H9 (cell line): Measurements from ENCODE around the gene SHTN1. TPM values are rescaled to one million over a fixed set of nuclear protein-coding genes. Genes with fewer than 3 reads are reported as not detected.

Experiments used
- DNase-seq: peaks from one replicate; pipeline ENCODE4 v3.0.0-alpha.2; 2017
- H2AFZ ChIP-seq: one replicate; pipeline ENCODE4 v1.6.1; 2013; ENCODE audit warnings: mild to moderate bottlenecking, low read length, control low read depth, moderate library complexity
- H2AK5ac ChIP-seq: 2 replicates; pipeline ENCODE4 v1.6.1; 2013; ENCODE audit warnings: low read length, control low read depth, mixed read lengths; ENCODE audit not compliant: insufficient read length
- H2BK120ac ChIP-seq: one replicate; pipeline ENCODE4 v1.6.1; 2013; ENCODE audit warnings: low read depth, mild to moderate bottlenecking, low read length, control low read depth, inconsistent platforms; ENCODE audit not compliant: poor library complexity, severe bottlenecking
- H2BK12ac ChIP-seq: 2 replicates; pipeline ENCODE4 v1.6.1; 2013; ENCODE audit warnings: low read length, control low read depth, mixed read lengths, low read depth; ENCODE audit not compliant: insufficient read length
- H2BK15ac ChIP-seq: 2 replicates; pipeline ENCODE4 v1.6.1; 2013; ENCODE audit warnings: low read depth, low read length, control low read depth
- H2BK20ac ChIP-seq: one replicate; pipeline ENCODE4 v1.6.1; 2013; ENCODE audit warnings: low read depth, mild to moderate bottlenecking, low read length, control low read depth, inconsistent platforms; ENCODE audit not compliant: poor library complexity, severe bottlenecking
- H2BK5ac ChIP-seq: 2 replicates; pipeline ENCODE4 v1.6.1; 2013; ENCODE audit warnings: low read length, control low read depth, mixed read lengths; ENCODE audit not compliant: insufficient read length
- H3K14ac ChIP-seq: 2 replicates; pipeline ENCODE4 v1.6.1; 2013; ENCODE audit warnings: low read length, control low read depth; ENCODE audit not compliant: insufficient read depth
- H3K18ac ChIP-seq: 2 replicates; pipeline ENCODE4 v1.6.1; 2013; ENCODE audit warnings: low read depth, mild to moderate bottlenecking, mixed read lengths, low read length, control low read depth; ENCODE audit not compliant: insufficient read length
- H3K23ac ChIP-seq: 2 replicates; pipeline ENCODE4 v1.6.1; 2013; ENCODE audit warnings: low read length, control low read depth, mixed read lengths, low read depth; ENCODE audit not compliant: insufficient read length
- H3K23me2 ChIP-seq: 2 replicates; pipeline ENCODE4 v1.6.1; 2013; ENCODE audit warnings: low read depth, mild to moderate bottlenecking, mixed read lengths, low read length, control low read depth; ENCODE audit not compliant: insufficient read length, poor library complexity, severe bottlenecking
- H3K27ac ChIP-seq: 2 replicates; pipeline ENCODE4 v1.5.1; 2013; ENCODE audit warnings: low read length, control low read depth, mixed read lengths, low read depth; ENCODE audit not compliant: insufficient read length
- H3K27me3 ChIP-seq: 2 replicates; pipeline ENCODE4 v1.6.1; 2013; ENCODE audit warnings: low read length, control low read depth, inconsistent platforms; ENCODE audit not compliant: insufficient read depth
- H3K4ac ChIP-seq: 2 replicates; pipeline ENCODE4 v1.6.1; 2013; ENCODE audit warnings: low read depth, mild to moderate bottlenecking, control low read depth, inconsistent platforms, low read length, moderate library complexity
- H3K4me1 ChIP-seq: 2 replicates; pipeline ENCODE4 v1.6.1; 2013; ENCODE audit warnings: low read length, control low read depth, inconsistent platforms; ENCODE audit not compliant: insufficient read depth
- H3K4me2 ChIP-seq: 2 replicates; pipeline ENCODE4 v1.6.1; 2013; ENCODE audit warnings: low read length, control low read depth, mixed read lengths; ENCODE audit not compliant: insufficient read length, insufficient read depth
- H3K56ac ChIP-seq: 2 replicates; pipeline ENCODE4 v1.6.1; 2013; ENCODE audit warnings: low read depth, mild to moderate bottlenecking, mixed read lengths, low read length, control low read depth; ENCODE audit not compliant: insufficient read length
- H3K79me1 ChIP-seq: 2 replicates; pipeline ENCODE4 v1.6.1; 2013; ENCODE audit warnings: low read depth, mild to moderate bottlenecking, moderate library complexity, low read length, control low read depth, inconsistent platforms; ENCODE audit not compliant: insufficient read depth, poor library complexity, severe bottlenecking
- H3K79me2 ChIP-seq: 2 replicates; pipeline ENCODE4 v1.6.1; 2013; ENCODE audit warnings: low read length, control low read depth, inconsistent platforms; ENCODE audit not compliant: insufficient read depth
- H3K9ac ChIP-seq: 2 replicates; pipeline ENCODE4 v1.6.1; 2013; ENCODE audit warnings: low read length, control low read depth, mixed read lengths; ENCODE audit not compliant: insufficient read length; ENCODE audit errors: extremely low read depth
- H3K9me3 ChIP-seq: one replicate; pipeline ENCODE4 v1.6.1; 2013; ENCODE audit warnings: low read depth, low read length, inconsistent platforms; ENCODE audit not compliant: control insufficient read depth
- H3T11ph ChIP-seq: one replicate; pipeline ENCODE4 v1.6.1; 2013; ENCODE audit warnings: mild to moderate bottlenecking, low read length, control low read depth, inconsistent platforms
- H4K20me1 ChIP-seq: one replicate; pipeline ENCODE4 v1.6.1; 2013; ENCODE audit not compliant: control insufficient read depth, insufficient read length, insufficient read depth
- H4K5ac ChIP-seq: 2 replicates; pipeline ENCODE4 v1.6.1; 2013; ENCODE audit warnings: low read depth, mild to moderate bottlenecking, mixed read lengths, low read length, control low read depth; ENCODE audit not compliant: insufficient read length
- H4K8ac ChIP-seq: replicated peaks from 2 replicates; pipeline ENCODE4 v1.6.1; 2013; ENCODE audit warnings: low read length, control low read depth, mixed read lengths, low read depth; ENCODE audit not compliant: insufficient read length
- H4K91ac ChIP-seq: 2 replicates; pipeline ENCODE4 v1.6.1; 2013; ENCODE audit warnings: low read depth, mild to moderate bottlenecking, moderate library complexity, mixed read lengths, low read length, control low read depth; ENCODE audit not compliant: insufficient read length
- H3K27ac Mint-ChIP-seq, 3 experiments: 2 replicates in 2 of 3; 3 replicates in 1 of 3; pipeline ENCODE4 v1.8.0; 2020 to 2021; ENCODE audit warnings: mixed read lengths in 3 of 3, mild to moderate bottlenecking in 1 of 3, moderate library complexity in 1 of 3
- H3K27me3 Mint-ChIP-seq: 2 replicates; pipeline ENCODE4 v1.8.0; 2021; ENCODE audit warnings: low read depth, mild to moderate bottlenecking, moderate library complexity, mixed read lengths
- H3K36me3 Mint-ChIP-seq, 3 experiments: 2 replicates in 2 of 3; 3 replicates in 1 of 3; pipeline ENCODE4 v1.8.0; 2020 to 2021; ENCODE audit warnings: low read depth in 3 of 3, mixed read lengths in 3 of 3; ENCODE audit not compliant: insufficient read depth in 1 of 3
- H3K4me1 Mint-ChIP-seq, 2 experiments: 2 replicates each; pipeline ENCODE4 v1.8.0; 2020; ENCODE audit warnings: mixed read lengths in 2 of 2
- H3K4me3 Mint-ChIP-seq, 2 experiments: 2 replicates in 1 of 2; 3 replicates in 1 of 2; pipeline ENCODE4 v1.8.0; 2020 to 2021; ENCODE audit warnings: mild to moderate bottlenecking in 2 of 2, mixed read lengths in 2 of 2, moderate library complexity in 1 of 2
- H3K9me3 Mint-ChIP-seq, 2 experiments: 2 replicates in 1 of 2; 3 replicates in 1 of 2; pipeline ENCODE4 v1.8.0; 2020; ENCODE audit warnings: mild to moderate bottlenecking in 2 of 2, mixed read lengths in 2 of 2, moderate library complexity in 1 of 2
- CTCF ChIP-seq: fragments of 200-600 bp; sonication (generic); conservative IDR thresholded peaks from 3 replicates; pipeline ENCODE4 v1.8.0; 2021; ENCODE audit warnings: antibody characterized with exemption, mild to moderate bottlenecking
- WGBS: extraction: QIAGEN DNeasy Blood & Tissue Kit; methylation state at CpG from one replicate; pipeline ENCODE4 v1.1.7; 2013; ENCODE audit warnings: missing lambda C conversion rate, low lambda C conversion rate, mixed read lengths; ENCODE audit not compliant: insufficient read length; ENCODE audit errors: extremely low coverage; 5-methylcytosine and 5-hydroxymethylcytosine counted together
- total RNA-seq: library from RNA; stranded (reverse); gene quantifications from 2 replicates; pipeline ENCODE4 v1.2.1, GENCODE V29; 2021

Gene SHTN1
- total RNA-seq, 1 experiment from 2014 or later = 22.1 TPM

- no peak overlapping the region for H3T11ph ChIP-seq
- H3K27me3 ChIP-seq = no peaks in the 10 kb centered on the region
- no peaks in the 10 kb centered on the region for H3K9me3 ChIP-seq
- H3K27ac ChIP-seq = no peak overlapping the region
- no peak overlapping the region for H3K56ac ChIP-seq
- H3K27me3 Mint-ChIP-seq = no peaks in the 10 kb centered on the region
- no peak overlapping the region for H3K4ac ChIP-seq
- H3K79me1 ChIP-seq = no peaks in the 10 kb centered on the region
- H2BK20ac ChIP-seq = no peak overlapping the region
- H3K4me1 ChIP-seq = no peaks in the 10 kb centered on the region; the same call in 1 of the 2 replicates
- H4K5ac ChIP-seq = no peak overlapping the region
- H3K79me2 ChIP-seq = no peaks in the 10 kb centered on the region
- H3K4me2 ChIP-seq = no peak overlapping the region
- no peak overlapping the region for H2BK5ac ChIP-seq
- H4K8ac ChIP-seq = no peak overlapping the region
- TF ChIP-seq CTCF = no peak
- no peak overlapping the region for H2AFZ ChIP-seq
- H3K4me1 Mint-ChIP-seq = peaks cover 17 to 18% of the 10 kb centered on the region in 2 experiments
- H3K4me3 Mint-ChIP-seq = no peak overlapping the region
- peaks cover 0 to 15% (median 10%) of the 10 kb centered on the region in 3 experiments; a peak in 6 of 7 replicates for H3K36me3 Mint-ChIP-seq
- H4K91ac ChIP-seq = no peak overlapping the region
- no peak overlapping the region for H2BK120ac ChIP-seq
- H3K23ac ChIP-seq = no peak overlapping the region
- no peak overlapping the region for H3K18ac ChIP-seq
- peaks cover 0 to 4% of the 10 kb centered on the region in 2 experiments; a peak in 1 of 5 replicates for H3K9me3 Mint-ChIP-seq
- no peak overlapping the region for H3K9ac ChIP-seq
- no peak overlapping the region for H2AK5ac ChIP-seq
- H3K27ac Mint-ChIP-seq = no peak overlapping the region
- H4K20me1 ChIP-seq = no peaks in the 10 kb centered on the region
- H3K23me2 ChIP-seq = no peaks in the 10 kb centered on the region
- H2BK15ac ChIP-seq = no peak overlapping the region
- no CpG with 5 or more reads among the region's 5 CpGs for WGBS
- no peak overlapping the region for H2BK12ac ChIP-seq
- no peak overlapping the region for H3K14ac ChIP-seq
- DNase-seq = no peak
Observed at GRCh38 chr10:116970050-116970449, 34.9 kb downstream of the SHTN1 start.
